Glutamatergic neuron (in vitro differentiated cells): ENCODE results near the gene C11orf97. TPM values are rescaled to one million over a fixed set of nuclear protein-coding genes. Genes with fewer than 3 reads are reported as not detected.
A peak's percentile ranks its signal among the peaks of the same experiment; 100 is the strongest.
"Not testable (repeated sequence)": the region's sequence is repeated elsewhere in the genome, so short reads cannot be mapped to it uniquely, and the experiment has no call there.

Experiments used
- DNase-seq: peaks from one replicate; pipeline ENCODE4 v3.0.0; 2022
- H3K27ac Mint-ChIP-seq: one replicate; pipeline ENCODE4 v1.8.0; 2020; ENCODE audit warnings: mild to moderate bottlenecking, mixed read lengths, inconsistent platforms; ENCODE audit not compliant: unreplicated experiment
- H3K27me3 Mint-ChIP-seq: one replicate; pipeline ENCODE4 v1.8.0; 2020; ENCODE audit warnings: mild to moderate bottlenecking, moderate library complexity, mixed read lengths, inconsistent platforms; ENCODE audit not compliant: unreplicated experiment
- H3K36me3 Mint-ChIP-seq: one replicate; pipeline ENCODE4 v1.8.0; 2020; ENCODE audit warnings: mild to moderate bottlenecking, mixed read lengths, inconsistent platforms; ENCODE audit not compliant: unreplicated experiment
- H3K4me1 Mint-ChIP-seq: one replicate; pipeline ENCODE4 v1.8.0; 2020; ENCODE audit warnings: mild to moderate bottlenecking, low read depth, mixed read lengths, inconsistent platforms; ENCODE audit not compliant: unreplicated experiment
- H3K4me3 Mint-ChIP-seq: one replicate; pipeline ENCODE4 v1.8.0; 2020; ENCODE audit warnings: mild to moderate bottlenecking, mixed read lengths, inconsistent platforms; ENCODE audit not compliant: unreplicated experiment
- H3K9me3 Mint-ChIP-seq: one replicate; pipeline ENCODE4 v1.8.0; 2020; ENCODE audit warnings: mild to moderate bottlenecking, moderate library complexity, mixed read lengths, inconsistent platforms; ENCODE audit not compliant: unreplicated experiment
- total RNA-seq: library from RNA; stranded (reverse); fragmentation: NEBNext Ultra II Directional; extraction: Animal tissue kit (Norgen Biotek cat#: 25700); gene quantifications from one replicate; pipeline ENCODE4 v1.2.1, GENCODE V29; 2021; ENCODE audit not compliant: unreplicated experiment
- TF ChIP-seq, protein P1 (sequence below): fragments of 200-600 bp; sonication (generic); IDR thresholded peaks from one replicate; pipeline ENCODE4 v1.5.0; 2021; ENCODE audit not compliant: partially characterized antibody, unreplicated experiment

Gene C11orf97
- total RNA-seq, 1 donor from 2014 or later, result not detected

DNA sequence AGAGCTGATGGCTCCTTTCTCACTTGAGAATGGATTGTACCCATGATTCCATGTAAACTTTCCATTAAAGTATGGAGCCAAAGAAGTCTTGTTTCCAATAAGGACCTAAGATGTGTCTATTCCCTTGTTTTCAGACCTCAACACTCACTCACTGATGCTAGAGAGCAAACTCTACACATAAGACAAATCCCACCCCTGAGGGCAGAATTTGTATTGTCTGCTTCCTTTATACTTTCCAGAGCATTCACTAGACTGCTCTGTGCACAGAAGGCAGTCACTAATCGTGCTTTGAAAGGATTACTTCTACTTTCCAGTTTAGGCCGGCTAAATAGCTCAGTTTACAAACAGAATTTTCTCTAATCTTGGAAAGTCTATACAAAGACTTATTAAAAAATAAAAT, 12.1 kb upstream of the C11orf97 start:
- H3K27me3 Mint-ChIP-seq, result no peaks in the 10 kb centered on the region
- TF ChIP-seq, protein P1, sequence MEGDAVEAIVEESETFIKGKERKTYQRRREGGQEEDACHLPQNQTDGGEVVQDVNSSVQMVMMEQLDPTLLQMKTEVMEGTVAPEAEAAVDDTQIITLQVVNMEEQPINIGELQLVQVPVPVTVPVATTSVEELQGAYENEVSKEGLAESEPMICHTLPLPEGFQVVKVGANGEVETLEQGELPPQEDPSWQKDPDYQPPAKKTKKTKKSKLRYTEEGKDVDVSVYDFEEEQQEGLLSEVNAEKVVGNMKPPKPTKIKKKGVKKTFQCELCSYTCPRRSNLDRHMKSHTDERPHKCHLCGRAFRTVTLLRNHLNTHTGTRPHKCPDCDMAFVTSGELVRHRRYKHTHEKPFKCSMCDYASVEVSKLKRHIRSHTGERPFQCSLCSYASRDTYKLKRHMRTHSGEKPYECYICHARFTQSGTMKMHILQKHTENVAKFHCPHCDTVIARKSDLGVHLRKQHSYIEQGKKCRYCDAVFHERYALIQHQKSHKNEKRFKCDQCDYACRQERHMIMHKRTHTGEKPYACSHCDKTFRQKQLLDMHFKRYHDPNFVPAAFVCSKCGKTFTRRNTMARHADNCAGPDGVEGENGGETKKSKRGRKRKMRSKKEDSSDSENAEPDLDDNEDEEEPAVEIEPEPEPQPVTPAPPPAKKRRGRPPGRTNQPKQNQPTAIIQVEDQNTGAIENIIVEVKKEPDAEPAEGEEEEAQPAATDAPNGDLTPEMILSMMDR, result no peak
- no peak overlapping the region for H3K27ac Mint-ChIP-seq
- no peaks in the 10 kb centered on the region for H3K4me1 Mint-ChIP-seq
- no peak for DNase-seq
- no peaks in the 10 kb centered on the region for H3K9me3 Mint-ChIP-seq
- H3K36me3 Mint-ChIP-seq, result no peaks in the 10 kb centered on the region
- no peak overlapping the region for H3K4me3 Mint-ChIP-seq

DNA sequence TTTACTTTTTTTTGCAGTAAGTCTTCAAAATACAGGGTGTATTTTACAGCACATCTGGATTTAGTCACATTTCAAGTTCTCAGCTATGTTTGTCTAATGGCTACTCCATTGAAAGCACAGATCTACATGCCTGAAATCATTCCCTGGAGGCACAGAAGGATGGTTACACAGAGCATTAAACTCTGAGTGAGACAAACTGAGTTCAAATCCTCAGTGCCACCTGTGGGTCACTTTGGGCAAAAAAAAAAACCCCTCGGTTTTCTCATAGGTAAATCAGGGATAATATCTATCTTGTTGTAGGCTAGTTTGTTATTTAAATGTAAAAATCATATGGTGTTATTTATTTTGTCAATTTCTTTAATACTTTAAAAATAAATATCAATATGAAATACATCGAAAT, 10.7 kb upstream of the C11orf97 start:
- no peak overlapping the region for H3K27ac Mint-ChIP-seq
- H3K36me3 Mint-ChIP-seq, result no peaks in the 10 kb centered on the region
- H3K27me3 Mint-ChIP-seq, result peaks cover 2% of the 10 kb centered on the region
- TF ChIP-seq, protein P1, result no peak
- H3K4me1 Mint-ChIP-seq, result no peaks in the 10 kb centered on the region
- H3K9me3 Mint-ChIP-seq, result no peaks in the 10 kb centered on the region
- DNase-seq, result no peak
- H3K4me3 Mint-ChIP-seq, result no peak overlapping the region

DNA sequence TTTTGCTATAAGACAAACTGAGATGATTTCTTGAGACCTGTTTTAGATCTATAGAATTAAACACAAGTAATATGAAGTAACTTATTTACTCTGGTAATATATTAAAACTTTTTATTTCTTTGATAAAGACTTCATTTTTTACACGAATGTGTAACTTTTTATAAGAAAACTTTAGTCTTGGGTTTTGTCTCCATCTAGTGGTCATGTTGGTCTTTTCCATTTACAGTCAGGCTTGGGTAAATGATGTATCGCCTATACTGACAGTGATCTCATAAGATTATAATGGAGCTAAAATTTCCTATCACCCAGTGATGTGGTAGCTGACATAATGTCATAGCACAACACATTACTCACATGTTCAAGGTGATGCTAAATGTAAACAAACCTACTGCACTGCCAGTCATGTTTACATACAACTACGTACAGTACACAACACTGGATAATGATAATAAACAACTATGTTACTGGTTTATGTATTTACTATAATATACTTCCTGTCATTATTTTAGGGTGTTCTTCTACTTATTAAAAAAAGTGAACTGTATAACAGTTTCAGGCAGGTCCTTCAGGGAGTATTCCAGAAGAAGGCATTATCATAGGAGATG, 7.5 kb upstream of the C11orf97 start:
- Mint-ChIP-seq H3K4me3 (no peak overlapping the region), H3K27ac (no peak overlapping the region), H3K27me3 (peaks cover 4% of the 10 kb centered on the region), H3K9me3 (peaks cover 2% of the 10 kb centered on the region), H3K4me1 (no peaks in the 10 kb centered on the region), H3K36me3 (no peaks in the 10 kb centered on the region)
- no peak for DNase-seq
- TF ChIP-seq, protein P1, result peak; percentile 78

DNA sequence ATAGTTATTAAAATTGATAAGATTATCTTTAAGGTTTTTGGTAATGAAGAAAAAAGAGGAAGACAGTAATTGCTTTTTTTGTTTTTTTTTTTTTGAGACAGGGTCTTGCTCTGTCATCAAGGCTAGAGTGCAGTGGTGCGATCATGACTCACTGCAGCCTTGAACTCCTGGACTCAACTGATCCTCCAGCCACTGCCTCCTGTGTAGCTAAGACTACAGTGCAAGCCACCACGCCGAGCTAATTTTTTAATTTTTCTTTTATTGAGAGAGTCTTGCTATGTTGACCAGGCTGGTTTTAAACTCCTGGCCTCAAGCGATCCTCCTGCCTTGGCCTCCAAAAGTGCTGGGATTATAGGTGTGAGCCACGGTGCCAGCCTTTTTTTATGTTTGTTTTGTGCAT, 5.7 kb upstream of the C11orf97 start:
- not testable (repeated sequence) for H3K9me3 Mint-ChIP-seq, H3K36me3 Mint-ChIP-seq, H3K4me3 Mint-ChIP-seq, H3K4me1 Mint-ChIP-seq, DNase-seq, H3K27ac Mint-ChIP-seq, H3K27me3 Mint-ChIP-seq

DNA sequence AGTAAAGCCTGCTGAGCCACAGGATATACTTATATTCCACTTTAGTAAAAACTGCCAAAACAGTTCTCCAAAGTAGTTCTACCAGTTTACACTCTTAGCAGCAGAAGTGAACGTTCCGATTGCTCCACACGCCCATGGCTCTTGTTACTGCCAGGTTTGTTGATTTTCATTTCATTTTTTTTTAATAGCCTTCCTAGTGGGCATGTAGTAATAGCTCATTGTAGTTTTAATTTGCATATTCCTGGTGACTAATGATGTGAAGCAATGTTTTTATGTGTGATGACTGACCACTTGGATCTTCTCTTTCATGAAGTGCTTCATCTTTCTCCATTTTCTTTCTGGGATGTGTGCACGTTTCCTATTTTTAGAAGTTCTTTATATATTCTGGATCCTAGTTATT, 4.8 kb upstream of the C11orf97 start:
- Mint-ChIP-seq H3K4me1 (no peaks in the 10 kb centered on the region), H3K27me3 (peaks cover 4% of the 10 kb centered on the region), H3K27ac (no peak overlapping the region), H3K36me3 (no peaks in the 10 kb centered on the region), H3K9me3 (peaks cover 2% of the 10 kb centered on the region), H3K4me3 (no peak overlapping the region)
- TF ChIP-seq, protein P1, result no peak
- DNase-seq, result no peak

DNA sequence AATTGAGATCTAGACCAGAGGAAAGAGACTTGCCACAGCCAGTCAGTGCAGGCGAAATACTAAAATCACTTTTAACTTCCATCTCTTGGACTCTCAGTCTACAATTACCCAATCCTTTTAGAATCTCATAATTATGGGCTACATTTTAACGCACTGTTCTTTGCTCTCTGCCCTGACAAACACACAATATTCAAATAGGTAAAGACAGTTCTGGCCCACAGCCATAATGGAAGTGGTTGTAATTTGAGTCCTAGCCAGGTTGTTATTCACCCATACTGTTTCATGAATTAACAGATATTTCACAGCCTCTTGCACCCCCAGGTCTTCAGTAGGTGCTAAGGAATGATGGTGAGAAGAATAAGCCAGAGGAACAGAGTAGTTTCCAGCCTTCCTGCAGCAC, 830 bp downstream of the C11orf97 start:
- Mint-ChIP-seq H3K9me3 (peaks cover 2% of the 10 kb centered on the region), H3K27ac (no peak overlapping the region), H3K4me3 (peak overlapping the region; percentile 44), H3K36me3 (no peaks in the 10 kb centered on the region), H3K27me3 (peaks cover 2% of the 10 kb centered on the region), H3K4me1 (no peaks in the 10 kb centered on the region)
- DNase-seq, result no peak
- TF ChIP-seq, protein P1, result no peak
